ENCODE results near the gene KIAA1143.

The KIAA1143 gene

DNA sequence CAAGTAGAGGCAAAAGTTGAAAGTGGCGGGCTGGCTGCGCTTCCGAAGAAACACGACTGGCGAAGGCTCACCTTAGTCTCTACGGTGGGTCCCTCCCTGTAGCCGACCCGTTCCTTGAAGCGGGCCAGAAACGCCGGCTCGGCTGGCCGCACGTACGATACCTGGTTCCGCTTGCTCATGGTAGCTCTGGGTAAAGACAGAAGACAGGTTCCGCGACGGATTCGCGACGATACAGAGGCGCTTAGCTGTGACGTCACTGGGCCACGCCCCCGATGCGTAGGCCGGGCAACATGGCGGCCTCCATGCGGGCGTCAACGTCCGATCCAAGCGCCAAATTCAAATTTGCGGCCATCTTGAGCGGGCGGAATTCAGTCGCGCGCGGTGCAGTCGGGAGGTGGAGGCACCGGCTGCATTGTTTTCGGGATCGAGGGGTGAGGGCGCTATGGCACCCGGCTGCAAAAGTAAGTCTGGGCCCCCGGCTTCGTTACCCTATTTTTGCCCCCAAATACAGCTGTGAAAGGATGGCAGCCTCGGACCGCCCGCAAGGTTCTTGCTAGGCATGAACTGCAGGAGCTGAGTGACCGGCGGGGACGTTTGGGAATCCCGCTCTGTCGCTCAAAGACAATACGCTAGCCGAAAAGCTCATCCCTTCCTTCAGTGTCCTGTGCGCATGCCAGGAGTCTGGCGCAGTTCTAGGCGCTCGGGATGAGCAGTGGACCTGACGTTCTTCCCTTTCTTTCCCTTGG lies at the start of gene KIAA1143, which contains the start of gene KIF15:
Gene KIAA1143, minus strand, starts transcription at position 196 of the 746 bp plus-strand sequence. Its CDS starts 17 bp downstream, at position 179.
Gene KIF15, plus strand, starts transcription at position 371 of the 746 bp plus-strand sequence. Its CDS starts 72 bp downstream, at position 443.
- DNase-seq: peak; percentile 77

DNA sequence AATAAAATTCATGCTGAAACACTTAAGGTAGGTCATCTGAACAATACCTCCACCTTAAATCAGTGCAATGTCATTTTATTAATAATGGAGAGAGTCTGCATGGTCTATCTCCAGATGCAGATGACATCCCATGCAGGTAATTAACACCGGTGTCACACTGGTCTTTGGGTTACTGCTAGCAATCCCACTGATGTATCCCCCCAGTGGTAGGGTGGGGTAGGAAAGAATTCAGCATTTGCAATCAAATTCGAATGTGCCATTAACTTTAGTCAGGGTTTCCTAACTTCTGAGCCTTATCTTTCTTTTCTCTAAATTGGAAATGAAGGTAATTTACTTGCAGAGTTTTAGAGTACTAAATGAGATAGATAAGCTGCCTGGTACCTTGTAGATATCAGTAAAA lies 44.5 kb upstream of the KIAA1143 start:
- DNase-seq: no peak

DNA sequence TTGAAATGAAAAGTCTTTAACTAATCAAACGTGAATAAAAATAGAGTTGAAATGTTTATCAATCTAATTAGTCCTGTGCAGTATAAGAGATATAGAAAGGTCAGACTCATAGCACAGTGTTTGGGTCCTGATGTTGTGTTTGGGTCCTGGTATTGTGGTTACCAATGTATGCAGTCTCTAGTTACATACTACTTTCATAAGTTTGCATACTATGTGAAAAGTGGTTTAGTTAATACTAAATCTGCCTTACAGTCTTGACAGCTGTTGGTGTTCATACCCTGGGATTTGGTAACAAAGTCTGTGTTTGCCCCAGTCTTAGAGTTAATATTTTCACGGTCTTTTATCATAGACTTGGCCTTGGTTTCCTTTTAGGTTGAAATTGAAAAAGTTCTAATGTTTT lies 41.9 kb upstream of the KIAA1143 start:
- no peak for DNase-seq

DNA sequence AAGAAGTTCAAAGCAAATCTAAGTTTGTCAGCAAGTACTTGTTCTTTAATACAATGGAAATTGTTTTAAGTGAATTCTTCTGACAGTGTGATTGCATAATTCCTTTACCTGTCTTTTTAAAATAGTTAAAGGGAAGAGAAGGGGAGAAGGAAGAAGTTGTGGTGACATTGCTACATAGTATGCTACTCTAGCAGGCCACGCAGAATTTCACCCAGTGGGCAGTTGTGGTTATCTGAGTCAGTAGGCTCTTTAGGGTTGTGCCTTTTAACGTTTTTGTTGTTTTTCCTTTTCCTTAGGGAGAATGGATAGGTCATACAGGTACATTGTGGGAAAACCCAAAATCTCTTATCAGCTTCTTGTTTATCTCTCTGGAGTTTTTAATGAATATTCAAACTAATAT lies 40.6 kb upstream of the KIAA1143 start:
- no peak for DNase-seq

DNA sequence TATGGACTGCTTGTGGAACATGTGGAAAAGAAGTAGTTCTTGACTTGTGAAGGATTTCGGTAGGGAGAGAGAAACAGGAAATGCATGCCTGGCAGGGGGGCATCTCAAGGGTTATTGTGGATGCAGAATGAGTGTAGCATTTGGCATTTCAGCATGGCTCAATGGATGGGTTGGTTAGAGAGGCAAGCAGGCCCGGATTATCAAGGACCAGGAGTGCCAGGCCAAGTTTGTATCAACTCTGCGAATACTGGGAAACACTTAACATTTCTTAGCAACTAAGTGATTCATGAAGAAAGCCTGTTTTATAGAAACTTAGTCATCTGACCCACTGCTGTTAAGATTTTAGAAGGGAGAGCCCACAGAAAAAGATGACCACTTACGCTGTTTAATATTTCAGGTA lies 33.8 kb upstream of the KIAA1143 start:
- no peak for DNase-seq

DNA sequence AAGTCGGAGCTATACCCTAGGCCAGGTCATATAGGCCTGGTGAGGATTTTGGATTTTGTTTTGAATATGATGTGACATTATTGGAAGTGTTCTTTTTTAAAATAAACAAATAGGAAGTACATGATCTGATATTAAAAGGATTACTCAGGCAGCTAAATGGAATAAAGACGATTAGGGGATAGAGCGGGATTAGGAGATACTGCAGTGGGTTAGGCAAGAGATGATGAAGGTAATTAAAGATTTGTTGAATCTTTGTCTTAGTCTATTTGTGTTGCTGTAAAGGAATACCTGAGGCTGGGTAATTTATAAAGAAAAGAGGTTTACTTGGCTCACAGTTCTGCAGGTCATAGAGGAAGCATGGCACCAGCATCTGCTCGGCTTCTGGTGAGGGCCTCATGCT lies 21.5 kb upstream of the KIAA1143 start:
- no peak for DNase-seq

DNA sequence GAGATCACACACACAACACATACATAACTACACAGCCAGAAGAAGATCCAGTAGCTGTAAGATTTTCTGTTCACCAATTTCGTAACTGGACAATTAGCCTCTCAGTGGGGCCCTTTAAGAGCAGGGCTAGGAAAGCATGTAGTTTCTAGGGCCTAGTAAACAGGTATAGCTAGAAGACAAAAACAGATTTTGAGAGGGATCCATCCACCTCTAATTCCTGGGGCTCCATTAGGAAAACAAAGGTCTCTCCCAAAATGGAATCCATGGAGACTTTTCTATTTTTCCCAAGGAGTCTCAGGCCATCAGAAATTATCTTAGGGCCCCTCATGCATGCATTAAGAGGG lies 10.7 kb upstream of the KIAA1143 start:
- no peak for DNase-seq

DNA sequence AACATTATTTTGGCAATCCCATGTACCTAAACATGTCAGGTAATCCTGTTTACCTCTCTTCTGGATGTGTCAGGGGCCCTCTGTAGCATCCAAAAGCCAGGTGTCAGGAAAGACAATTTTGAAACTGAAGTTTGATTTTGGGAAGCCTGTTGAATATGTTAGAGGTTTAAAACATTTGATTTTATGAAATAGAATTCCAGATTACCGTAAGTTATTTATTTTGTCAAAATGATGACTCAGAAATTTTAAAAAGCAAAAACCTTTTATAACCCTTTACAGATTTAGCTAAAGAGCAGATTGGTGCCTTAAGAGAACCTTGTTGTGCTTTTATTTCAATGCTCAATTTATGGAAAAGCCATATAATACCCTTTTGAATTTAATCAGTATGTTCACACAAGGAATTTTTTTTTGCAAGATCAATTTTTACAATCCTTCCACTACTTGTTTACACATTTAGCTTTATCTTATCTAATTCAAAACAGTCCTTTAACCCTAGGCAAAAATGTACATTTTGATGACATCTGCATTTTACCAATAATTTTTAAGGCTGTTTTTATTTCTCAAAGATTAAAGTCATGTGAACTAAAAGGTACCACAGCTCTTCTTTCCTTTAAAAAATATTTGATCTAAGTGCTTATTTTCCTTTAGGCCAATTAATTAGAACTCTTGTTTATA lies 10.1 kb upstream of the KIAA1143 start:
- DNase-seq: no peak

DNA sequence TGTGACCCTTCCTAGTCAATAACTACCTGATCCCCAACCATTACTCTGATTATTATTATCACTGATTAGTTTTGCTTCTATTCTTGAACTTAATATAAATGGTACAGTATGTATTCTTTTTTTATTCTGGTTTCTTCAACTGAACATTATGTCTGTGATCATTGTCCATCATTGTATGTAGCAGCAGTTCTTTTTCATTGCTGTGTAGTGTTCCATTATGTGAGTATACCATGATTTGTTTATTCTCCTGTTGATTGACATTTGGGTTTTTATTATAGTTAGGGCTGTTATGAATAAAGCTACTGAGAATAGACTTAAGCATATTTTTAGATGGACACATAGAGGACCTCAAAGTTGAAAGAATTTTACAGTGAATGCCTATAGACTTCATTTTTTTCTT lies 2.8 kb upstream of the KIAA1143 start:
- no peak for DNase-seq

DNA sequence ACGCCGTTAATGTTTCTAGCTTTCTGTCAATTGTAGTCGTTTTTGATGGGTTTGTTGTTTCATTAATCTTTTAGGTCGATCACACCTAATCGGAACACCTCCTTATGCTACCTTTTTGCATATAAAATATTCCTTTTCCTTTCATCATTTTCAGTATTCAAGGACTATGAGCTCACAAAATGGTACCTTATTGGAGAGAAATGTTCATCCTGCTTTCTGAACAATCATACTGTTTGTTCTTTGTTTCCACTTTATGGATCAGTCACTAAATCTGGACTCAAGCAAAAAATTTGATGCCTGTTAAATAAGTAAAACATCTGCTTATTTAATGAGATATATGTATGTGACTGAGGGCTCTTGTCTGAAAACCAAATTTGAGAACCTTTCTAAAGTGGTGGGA lies 1.3 kb upstream of the KIAA1143 start:
- DNase-seq: no peak

DNA sequence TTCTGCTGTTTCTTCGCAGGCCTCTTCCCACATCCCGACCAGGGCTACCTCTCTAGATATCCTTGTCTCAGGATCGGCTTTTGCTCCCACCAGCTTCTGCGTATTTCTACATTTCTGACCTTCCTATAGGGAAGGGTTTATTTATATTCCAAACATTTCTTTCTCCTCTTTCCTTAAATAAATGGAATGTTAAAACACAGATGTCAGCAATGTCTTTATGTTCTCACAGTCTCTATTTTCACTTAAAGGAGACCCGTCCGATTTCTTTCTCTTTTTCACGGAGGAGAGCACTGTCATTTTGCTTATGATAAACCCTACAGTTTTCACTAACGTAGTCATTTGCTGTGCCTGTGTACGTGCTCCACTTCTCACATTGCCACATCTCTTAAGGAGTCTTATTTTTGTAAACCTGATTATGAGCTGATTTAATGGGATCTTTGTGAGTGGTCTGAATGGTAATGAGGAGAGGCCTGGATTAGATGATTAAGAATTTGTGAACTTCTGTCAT lies 805 bp upstream of the KIAA1143 start:
- no peak for DNase-seq

DNA sequence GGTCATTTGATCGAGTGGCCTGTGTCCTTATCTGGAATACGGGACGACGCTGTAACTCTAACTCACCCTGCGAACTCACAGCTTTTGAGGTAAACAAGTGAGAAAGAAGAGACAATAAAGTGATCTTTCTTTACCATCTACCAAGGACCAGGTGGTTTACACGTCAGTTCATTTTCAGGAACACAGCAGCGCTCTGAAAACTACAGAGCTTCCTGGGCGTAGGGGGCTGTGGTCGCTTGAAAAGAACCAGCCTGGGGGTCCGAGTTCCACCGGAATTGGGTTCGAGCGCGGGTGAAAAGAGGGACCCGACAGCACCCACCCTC lies 357 bp downstream of the KIAA1143 start:
- DNase-seq: no peak

DNA sequence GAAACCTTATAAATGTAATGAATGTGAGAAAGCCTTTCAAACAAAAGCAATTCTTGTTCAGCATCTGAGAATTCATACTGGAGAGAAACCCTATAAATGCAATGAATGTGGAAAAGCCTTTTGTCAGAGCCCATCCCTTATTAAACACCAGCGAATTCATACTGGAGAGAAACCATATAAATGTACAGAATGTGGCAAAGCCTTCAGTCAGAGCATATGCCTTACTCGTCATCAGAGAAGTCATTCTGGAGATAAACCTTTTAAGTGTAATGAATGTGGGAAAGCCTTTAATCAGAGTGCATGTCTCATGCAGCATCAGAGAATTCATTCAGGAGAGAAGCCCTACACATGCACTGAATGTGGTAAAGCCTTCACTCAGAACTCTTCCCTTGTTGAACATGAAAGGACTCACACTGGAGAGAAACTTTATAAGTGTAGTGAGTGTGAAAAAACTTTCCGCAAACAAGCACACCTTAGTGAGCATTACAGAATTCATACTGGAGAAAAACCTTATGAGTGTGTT lies 26.7 kb downstream of the KIAA1143 start:
- no peak for DNase-seq

DNA sequence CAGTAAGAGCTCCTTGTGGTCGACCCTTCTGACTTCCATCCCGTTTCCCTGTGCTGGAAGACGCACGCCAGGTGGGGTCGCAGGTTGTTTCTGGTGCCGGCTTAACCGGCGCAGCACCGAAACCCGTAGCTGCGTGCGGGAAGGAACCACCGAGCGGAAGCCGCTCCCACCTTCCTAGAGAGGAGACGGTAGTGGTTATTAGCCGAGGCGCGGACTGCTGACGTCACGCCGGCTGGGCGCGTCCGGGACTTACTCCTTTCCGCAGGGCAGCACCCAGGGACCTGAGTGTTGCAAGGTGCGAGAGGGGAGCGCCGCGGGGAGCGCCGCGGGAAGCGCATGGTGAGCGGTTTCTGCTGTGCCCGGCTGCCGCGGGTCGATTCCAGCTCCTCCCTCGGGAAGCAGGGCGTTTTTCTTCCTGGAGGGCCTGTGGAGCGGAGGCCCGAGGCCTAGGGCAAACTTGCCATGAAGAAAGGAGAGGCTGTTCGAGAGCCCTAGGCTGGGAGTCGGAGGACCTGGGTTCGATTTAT lies 32.0 kb downstream of the KIAA1143 start, which contains the start of gene ZNF501:
Gene ZNF501, plus strand, starts transcription at position 252 of the 527 bp plus-strand sequence. CDS start 4,787 bp downstream, outside the sequence.
- DNase-seq: peak; percentile 46

DNA sequence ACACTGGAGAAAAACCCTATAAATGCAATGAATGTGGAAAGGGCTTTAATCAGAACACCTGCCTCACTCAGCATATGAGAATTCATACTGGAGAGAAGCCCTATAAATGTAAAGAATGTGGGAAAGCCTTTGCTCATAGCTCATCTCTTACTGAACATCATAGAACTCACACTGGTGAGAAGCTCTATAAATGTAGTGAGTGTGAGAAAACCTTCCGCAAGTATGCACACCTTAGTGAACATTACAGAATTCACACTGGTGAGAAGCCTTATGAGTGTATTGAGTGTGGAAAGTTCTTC lies 39.4 kb downstream of the KIAA1143 start:
- no peak for DNase-seq

DNA sequence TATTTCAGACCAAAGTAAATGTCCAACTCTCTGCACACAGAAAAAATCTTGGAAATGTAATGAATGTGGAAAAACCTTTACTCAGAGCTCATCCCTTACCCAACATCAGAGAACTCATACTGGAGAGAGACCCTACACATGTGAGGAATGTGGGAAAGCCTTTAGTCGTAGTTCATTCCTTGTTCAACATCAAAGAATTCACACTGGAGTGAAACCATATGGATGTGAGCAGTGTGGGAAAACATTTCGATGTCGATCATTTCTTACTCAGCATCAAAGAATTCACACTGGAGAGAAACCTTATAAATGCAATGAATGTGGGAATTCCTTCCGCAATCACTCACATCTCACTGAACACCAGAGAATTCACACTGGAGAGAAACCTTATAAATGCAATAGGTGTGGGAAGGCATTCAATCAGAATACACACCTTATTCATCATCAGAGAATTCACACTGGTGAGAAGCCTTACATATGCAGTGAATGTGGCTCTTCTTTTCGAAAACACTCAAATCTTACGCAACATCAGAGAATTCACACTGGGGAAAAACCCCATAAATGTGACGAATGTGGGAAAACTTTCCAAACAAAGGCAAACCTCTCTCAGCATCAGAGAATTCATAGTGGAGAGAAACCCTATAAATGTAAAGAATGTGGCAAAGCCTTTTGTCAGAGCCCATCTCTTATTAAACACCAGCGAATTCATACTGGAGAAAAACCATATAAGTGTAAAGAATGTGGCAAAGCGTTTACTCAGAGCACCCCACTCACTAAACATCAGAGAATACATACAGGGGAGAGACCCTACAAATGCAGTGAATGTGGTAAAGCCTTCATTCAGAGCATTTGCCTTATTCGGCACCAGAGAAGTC lies 40.0 kb downstream of the KIAA1143 start:
- DNase-seq: no peak

DNA sequence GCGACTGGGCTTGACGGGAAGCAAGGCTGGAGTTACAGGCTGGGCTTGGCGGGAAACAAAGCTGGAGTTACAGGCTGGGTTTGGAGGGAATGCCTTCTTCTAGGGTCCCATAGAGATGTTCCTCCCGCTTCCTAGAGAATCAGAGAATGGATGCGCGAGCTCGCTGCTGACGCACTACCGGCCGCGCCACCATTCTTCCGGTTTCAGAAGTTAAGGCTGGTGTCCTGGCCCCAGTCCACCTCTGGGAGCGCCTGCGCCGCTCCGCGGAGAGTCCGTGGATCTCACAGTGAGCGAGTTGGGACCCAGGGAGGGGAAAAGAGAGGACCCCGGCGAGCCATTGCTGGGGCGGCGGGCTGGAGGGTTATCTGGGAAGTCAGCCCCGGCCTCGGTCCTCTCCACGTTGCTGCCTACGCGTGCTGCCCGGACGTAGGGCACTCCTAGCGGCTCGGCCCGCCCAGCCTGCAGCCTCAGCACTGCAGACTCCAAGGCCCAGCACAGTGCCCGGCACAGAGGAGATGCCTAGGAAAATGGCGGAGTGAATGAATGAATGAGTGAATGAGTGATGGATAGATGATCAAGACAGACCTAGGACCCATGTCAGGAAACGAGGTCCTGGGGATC lies 48.9 kb downstream of the KIAA1143 start, which contains the start of gene ZNF502:
Gene ZNF502, plus strand, starts transcription at position 206 of the 621 bp plus-strand sequence. CDS start 7,602 bp downstream, outside the sequence.
- peak; percentile 19 for DNase-seq
